Stimulated activated CD8-positive, alpha-beta memory T cell treated with anti-CD3 and anti-CD28 coated beads, Interleukin-4, amount 100 ng/mL, for 48 hours (primary cell): ENCODE data around the gene TRPM6.
"Not testable (repeated sequence)": the region's sequence is repeated elsewhere in the genome, so short reads cannot be mapped to it uniquely, and the experiment has no call there.

Source experiments
- DNase-seq: peaks from one replicate; pipeline ENCODE4 v3.0.0-alpha.2; 2020

Gene TRPM6

GRCh38 chr9:74887041-74887980 is at the start of gene TRPM6:
Gene TRPM6, minus strand, starts transcription at chr9:74887921. Its CDS starts 65 bp downstream, at chr9:74887856.
- peak; percentile 65 for DNase-seq

- no peak for DNase-seq
Measured at GRCh38 chr9:74935008-74935407, 47.3 kb upstream of the TRPM6 start.

- no peak for DNase-seq
Measured at GRCh38 chr9:74921737-74922136, 34.0 kb upstream of the TRPM6 start.

- no peak for DNase-seq
Measured at GRCh38 chr9:74920944-74921626, 33.4 kb upstream of the TRPM6 start.

- no peak for DNase-seq
Measured at GRCh38 chr9:74910036-74910435, 22.3 kb upstream of the TRPM6 start.

- no peak for DNase-seq
Measured at GRCh38 chr9:74908665-74909064, 20.9 kb upstream of the TRPM6 start.

- DNase-seq: no peak
Measured at GRCh38 chr9:74907085-74907484, 19.4 kb upstream of the TRPM6 start.

- no peak for DNase-seq
Measured at GRCh38 chr9:74901001-74901400, 13.3 kb upstream of the TRPM6 start.

GRCh38 chr9:74888449-74888848 is 728 bp upstream of the TRPM6 start:
- DNase-seq: not testable (repeated sequence)

GRCh38 chr9:74887981-74888370 is 255 bp upstream of the TRPM6 start:
- no peak for DNase-seq

GRCh38 chr9:74876382-74876949 is 11.3 kb downstream of the TRPM6 start:
- DNase-seq: no peak

GRCh38 chr9:74875656-74876055 is 12.1 kb downstream of the TRPM6 start:
- no peak for DNase-seq

- DNase-seq: no peak
Measured at GRCh38 chr9:74874220-74874619, 13.5 kb downstream of the TRPM6 start.

GRCh38 chr9:74872619-74873233 is 15.0 kb downstream of the TRPM6 start:
- DNase-seq: no peak

GRCh38 chr9:74867483-74867882 is 20.2 kb downstream of the TRPM6 start:
- DNase-seq: no peak

GRCh38 chr9:74865177-74865576 is 22.5 kb downstream of the TRPM6 start:
- no peak for DNase-seq

GRCh38 chr9:74861773-74862474 is 25.8 kb downstream of the TRPM6 start:
- DNase-seq: no peak

- DNase-seq: no peak
Measured at GRCh38 chr9:74861071-74861470, 26.6 kb downstream of the TRPM6 start.

GRCh38 chr9:74860247-74860646 is 27.5 kb downstream of the TRPM6 start:
- not testable (repeated sequence) for DNase-seq

- no peak for DNase-seq
Measured at GRCh38 chr9:74859786-74860185, 27.9 kb downstream of the TRPM6 start.

GRCh38 chr9:74858751-74859414 is 28.8 kb downstream of the TRPM6 start:
- DNase-seq: no peak

GRCh38 chr9:74856989-74857388 is 30.7 kb downstream of the TRPM6 start:
- no peak for DNase-seq
